HG02885 (cell line): ENCODE data around the gene IFT122.
"Not testable (repeated sequence)": the region's sequence is repeated elsewhere in the genome, so short reads cannot be mapped to it uniquely, and the experiment has no call there.

Experiments
- ATAC-seq: cut with Tn5 transposase; IDR thresholded peaks from one replicate; pipeline ENCODE4 v1.9.1; 2021; ENCODE audit warnings: mild to moderate bottlenecking; ENCODE audit not compliant: unreplicated experiment, poor library complexity

The IFT122 gene

DNA sequence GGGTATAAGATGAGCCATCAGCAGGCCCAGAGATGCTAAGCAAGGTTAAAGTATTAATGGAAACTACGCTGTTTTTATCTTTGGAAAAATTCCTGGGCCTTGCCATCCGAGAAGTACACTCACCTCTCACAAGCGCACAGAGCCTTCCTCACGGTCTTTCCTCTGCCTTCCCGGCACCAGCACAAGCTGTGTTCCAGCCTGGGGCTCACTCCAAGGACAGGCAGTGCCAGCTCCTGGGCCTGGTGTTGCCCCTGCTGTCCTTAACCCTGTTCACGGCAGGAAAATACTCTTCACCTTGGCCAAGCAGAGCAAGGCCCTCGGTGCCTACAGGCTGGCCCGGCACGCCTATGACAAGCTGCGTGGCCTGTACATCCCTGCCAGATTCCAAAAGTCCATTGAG is 74.1 kb downstream of the IFT122 start:
- ATAC-seq, result no peak

GRCh38 chr3:129514563-129514962 is 74.5 kb downstream of the IFT122 start:
- ATAC-seq, result no peak

- not testable (repeated sequence) for ATAC-seq
Measured at GRCh38 chr3:129515108-129515820, 75.2 kb downstream of the IFT122 start.

GRCh38 chr3:129515821-129516432 is 75.9 kb downstream of the IFT122 start:
- ATAC-seq, result not testable (repeated sequence)

- no peak for ATAC-seq
Measured at GRCh38 chr3:129517516-129517915, 77.5 kb downstream of the IFT122 start.

DNA sequence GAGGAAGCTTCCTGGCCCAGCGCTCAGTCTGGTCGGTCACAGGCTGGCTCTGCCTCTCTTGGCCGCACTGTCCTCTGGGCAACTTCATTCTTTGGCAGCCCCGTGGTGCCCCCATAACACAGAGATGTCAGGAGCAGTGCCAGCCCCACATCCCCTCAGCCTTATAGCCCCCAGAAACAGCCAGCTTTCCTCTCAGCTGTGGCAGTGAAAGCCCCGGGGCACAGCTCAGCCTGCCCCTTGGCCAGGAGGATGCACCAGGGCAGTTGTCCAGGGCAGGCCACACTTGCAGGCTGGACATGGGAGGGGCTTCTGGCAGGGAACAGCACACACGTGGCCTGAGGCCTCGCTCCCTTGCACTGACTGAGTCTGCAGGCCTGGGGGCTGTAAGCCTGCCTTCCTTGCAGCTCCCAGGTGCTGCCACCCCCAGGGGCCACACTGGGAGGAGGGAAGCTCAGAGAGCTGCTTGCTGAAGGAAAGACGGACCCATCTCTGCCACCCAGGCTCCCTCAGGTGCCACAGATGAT is 78.1 kb downstream of the IFT122 start:
- no peak for ATAC-seq

DNA sequence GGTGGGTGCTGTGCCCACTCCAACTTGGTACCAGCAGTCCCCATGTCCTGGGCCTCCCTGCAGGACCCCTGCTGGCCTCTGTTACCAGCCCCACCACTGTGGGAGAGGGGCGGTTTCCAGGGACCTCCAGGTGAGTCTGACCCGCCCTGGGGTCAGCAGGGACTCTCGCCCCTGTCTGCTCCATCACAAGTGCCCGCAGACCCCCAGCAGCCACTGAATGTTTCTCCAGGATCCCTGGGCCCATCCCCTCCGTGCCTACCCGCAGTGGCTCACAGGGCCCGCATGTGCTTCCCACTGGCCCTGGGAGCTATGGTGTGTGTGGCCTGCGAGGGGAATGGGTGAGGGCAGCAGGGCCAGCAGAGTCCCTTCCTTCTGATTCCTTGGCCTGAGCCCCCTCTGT is 78.6 kb downstream of the IFT122 start:
- ATAC-seq, result no peak

GRCh38 chr3:129519449-129519848 is 79.4 kb downstream of the IFT122 start:
- no peak for ATAC-seq

- ATAC-seq, result no peak
Measured at GRCh38 chr3:129519896-129520715, 80.1 kb downstream of the IFT122 start.

GRCh38 chr3:129520960-129521359 is 80.9 kb downstream of the IFT122 start:
- ATAC-seq, result no peak

DNA sequence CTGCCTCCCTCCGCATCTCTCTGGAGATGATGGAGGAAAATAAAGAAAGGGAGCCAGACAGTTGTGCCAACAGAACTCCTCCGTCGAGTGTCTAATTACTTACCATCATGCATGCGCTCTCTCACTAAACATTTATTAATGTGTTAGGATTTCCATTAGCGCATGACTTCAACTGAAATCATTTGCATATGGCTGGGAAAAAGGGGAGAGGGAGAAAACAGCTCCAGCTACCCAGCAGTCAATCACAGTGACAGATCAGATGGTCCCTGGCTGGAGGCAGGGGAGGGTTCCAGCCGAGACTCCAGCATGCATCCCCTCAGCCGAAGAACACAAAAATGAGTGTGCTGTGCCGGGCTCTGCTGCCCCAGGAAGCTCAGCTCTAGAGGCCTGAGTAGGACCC is 81.6 kb downstream of the IFT122 start:
- ATAC-seq, result no peak

GRCh38 chr3:129522953-129523352 is 82.9 kb downstream of the IFT122 start:
- no peak for ATAC-seq

DNA sequence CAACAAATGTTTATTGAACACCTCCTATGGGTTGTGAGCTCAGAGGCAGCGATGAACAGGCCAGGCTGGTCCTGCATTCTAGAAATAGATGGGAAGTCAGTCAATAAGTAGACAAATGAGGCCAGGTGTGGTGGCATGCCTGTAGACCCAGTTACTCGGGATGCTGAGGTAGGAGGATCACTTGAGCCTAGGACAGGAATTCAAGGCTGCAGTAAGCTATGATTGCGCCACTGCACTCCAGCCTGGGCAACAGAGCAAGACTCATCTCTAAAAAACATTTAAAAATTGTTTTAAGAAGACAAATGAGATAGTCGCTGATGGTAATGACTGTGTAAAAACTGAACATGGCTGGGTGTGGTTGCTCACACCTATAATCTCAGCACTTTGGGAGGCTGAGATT is 84.1 kb downstream of the IFT122 start:
- no peak for ATAC-seq

- ATAC-seq, result no peak
Measured at GRCh38 chr3:129525341-129525968, 85.4 kb downstream of the IFT122 start.

DNA sequence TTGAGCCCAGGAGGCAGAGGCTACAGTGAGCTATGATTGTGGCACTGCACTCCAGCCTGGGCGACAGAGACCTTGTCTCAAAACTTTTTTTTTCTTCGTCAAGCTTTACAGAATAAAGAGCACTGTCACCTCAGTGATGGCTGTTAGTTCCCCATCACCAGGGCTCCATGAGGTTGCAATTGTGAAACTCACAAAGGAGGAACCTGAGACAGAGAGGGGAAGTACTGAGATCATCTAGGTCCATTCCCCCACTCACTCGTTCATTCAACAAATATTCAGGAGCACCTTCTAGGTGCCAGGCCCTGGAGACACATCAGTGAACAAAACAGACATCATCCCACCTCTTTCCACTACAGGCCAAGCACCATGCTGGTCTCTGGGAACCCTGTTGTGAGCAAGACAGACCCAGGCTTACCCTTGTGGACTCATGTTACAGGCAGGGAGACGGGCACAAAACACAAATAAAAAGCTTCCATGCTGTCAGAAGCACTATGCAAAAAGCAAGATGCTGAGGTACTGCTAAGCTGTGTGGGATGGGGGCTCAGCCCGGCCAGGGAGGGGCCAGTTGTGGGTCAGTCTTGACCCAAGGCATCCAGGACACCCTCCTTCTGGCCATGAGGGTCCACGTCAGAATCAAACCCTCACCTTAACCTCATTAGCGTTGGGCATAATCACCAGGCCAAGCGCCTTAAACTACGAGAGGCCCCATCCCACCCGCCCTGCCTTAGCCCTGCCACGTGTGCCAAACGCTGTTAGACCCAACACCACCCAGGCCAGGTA is 86.3 kb downstream of the IFT122 start:
- peak; percentile 99 for ATAC-seq

DNA sequence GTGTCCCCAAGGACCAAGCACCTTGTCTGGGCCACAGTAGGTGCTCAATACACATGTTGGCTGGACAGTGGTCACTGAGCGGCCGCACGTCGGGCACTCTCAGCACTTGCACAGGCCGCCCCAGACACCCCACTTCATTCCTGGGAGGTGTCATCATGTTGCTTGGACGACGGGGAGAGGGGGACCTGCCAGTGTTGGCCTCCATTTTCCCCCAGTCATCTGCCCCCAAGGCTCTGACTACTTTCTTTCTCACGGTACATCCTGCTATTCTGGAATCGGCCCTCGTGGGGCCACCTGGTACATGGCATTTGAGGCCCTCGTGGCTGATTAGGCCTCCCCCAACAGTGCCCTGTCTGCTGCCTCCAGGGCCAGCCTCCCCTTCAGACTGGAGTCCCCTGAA is 87.2 kb downstream of the IFT122 start:
- no peak for ATAC-seq

DNA sequence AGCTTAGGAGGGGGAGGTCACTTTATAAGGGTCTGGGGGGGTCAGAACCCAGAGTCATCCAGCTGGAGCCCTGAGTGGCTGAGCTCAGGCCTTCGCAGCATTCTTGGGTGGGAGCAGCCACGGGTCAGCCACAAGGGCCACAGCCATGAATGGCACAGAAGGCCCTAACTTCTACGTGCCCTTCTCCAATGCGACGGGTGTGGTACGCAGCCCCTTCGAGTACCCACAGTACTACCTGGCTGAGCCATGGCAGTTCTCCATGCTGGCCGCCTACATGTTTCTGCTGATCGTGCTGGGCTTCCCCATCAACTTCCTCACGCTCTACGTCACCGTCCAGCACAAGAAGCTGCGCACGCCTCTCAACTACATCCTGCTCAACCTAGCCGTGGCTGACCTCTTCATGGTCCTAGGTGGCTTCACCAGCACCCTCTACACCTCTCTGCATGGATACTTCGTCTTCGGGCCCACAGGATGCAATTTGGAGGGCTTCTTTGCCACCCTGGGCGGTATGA is 88.6 kb downstream of the IFT122 start, which contains the start of gene RHO:
TSS of gene RHO (plus strand) at position 51 of the 512 bp plus-strand sequence. CDS start at position 146, 95 bp downstream.
- ATAC-seq, result no peak

GRCh38 chr3:129529436-129530210 is 89.6 kb downstream of the IFT122 start:
- no peak for ATAC-seq
